HG02870 (cell line): ENCODE measurements around the gene HOXA4.

Experiments used
- ATAC-seq: cut with Tn5 transposase; IDR thresholded peaks from one replicate; pipeline ENCODE4 v1.9.1; 2021; ENCODE audit warnings: mild to moderate bottlenecking, moderate library complexity; ENCODE audit not compliant: unreplicated experiment

The HOXA4 gene

DNA sequence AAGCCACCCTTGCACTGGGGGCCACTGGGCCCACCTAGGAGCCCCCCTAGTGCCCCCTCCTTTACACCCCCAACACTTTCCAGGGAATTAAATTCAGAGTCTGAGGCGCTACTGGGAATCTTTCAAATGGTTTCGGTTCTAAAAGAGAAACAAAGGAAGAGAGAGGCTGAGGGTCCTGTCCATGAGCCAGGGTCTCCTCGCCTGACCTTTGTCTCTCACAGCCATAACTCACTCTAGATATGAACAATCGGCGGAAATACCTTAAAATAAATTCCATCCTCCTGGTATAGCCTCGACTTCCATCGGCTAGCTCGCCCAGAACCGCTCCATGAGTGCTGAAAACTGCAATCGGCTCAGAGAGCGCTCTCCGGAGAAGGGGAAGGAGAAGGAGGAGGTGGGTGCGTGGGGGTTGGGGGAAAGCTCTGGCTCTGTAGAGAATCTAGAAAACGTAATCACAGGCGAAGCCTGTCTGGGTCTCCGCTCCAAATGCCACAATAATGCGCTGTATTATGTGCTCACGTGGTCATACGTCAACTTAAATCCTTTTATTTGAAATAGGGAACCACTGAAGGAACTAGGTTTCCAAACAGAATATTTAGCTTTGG is 12.6 kb downstream of the HOXA4 start:
- no peak for ATAC-seq

DNA sequence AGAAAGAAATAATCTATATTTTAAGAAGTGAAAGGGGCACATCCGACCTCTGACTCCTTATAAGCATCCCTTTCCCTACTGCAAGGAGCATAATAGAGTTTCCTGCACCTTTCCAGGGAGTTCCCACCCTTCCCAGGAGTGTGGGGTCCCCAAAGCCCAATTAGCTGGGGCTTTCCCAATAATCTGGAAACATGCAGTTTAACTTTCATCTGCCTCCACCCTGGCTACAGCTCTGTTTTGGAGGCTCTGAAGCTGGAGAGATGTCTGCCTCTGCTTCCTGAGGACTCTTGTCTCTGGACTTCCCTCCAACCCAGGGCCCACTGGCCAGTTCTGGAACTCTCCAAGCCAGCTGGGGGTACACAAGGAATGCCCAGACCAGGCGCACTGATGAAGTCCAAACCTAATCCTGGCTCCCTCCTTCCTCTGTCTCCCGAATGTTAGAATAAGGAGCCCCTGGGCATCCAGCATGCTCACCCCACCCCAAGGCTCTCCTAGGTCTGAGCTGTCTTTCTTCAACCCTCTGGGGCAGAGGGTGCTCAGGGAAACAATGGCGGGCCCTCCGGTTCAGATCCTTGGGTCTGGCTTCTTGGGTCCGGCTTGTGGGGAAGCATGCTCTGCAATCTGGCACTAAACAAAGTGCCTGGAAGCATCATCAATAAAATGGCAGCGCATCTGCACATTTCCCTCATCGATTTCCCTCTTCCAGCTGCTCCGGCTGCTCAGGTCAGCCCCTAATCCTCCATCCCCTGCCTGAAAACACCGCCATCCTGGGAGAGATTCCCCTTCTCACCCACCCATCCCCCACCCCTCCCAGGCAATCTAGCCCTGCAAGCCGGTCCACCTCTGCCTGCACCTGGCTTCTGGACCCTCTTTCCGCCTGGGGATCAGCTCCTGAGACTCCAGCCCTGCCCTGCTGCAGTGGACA is 13.3 kb downstream of the HOXA4 start:
- no peak for ATAC-seq

DNA sequence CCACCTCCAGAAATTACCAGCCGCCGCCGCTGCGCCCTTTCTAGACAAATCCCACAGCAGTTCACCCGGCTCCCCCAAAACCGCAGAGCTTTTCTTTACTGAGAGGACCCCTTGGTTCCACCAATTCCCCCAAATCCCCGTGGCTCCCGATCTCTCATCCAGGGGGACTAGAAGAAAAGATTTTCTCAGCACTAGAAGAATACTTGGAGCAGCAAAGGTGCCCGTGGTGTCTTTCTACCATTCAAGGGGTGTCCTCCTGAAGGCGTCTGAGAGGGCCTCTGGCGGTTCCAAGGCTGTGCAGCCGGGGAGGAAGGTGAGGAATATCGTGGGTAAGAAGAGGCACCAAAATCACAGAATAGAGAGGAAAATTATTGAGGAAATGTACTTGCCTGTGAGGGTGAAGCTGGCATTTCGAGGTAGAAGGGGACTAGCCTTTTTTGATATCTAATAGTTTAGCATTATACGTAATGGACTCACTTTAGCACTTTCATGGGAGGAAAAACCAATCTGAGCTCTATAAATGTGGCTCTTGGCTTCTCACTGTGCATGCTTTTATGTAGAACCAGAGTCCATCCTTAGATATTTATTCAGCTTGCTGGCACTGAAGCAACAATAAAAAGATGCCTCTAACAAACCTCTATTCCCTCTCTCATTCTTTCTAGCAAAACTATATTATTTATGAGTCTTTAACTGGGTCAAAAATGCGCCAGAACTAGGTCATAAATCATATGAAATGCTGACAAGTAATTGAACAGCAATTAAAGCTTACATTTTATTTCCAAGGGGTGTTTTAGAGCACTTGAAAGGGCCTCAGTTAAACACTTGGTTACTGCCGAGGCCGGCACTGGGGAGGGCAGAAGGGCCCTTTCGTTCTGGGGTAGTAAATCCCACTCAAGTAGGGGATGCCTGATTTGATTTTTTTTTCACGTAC is 14.3 kb downstream of the HOXA4 start:
- no peak for ATAC-seq

DNA sequence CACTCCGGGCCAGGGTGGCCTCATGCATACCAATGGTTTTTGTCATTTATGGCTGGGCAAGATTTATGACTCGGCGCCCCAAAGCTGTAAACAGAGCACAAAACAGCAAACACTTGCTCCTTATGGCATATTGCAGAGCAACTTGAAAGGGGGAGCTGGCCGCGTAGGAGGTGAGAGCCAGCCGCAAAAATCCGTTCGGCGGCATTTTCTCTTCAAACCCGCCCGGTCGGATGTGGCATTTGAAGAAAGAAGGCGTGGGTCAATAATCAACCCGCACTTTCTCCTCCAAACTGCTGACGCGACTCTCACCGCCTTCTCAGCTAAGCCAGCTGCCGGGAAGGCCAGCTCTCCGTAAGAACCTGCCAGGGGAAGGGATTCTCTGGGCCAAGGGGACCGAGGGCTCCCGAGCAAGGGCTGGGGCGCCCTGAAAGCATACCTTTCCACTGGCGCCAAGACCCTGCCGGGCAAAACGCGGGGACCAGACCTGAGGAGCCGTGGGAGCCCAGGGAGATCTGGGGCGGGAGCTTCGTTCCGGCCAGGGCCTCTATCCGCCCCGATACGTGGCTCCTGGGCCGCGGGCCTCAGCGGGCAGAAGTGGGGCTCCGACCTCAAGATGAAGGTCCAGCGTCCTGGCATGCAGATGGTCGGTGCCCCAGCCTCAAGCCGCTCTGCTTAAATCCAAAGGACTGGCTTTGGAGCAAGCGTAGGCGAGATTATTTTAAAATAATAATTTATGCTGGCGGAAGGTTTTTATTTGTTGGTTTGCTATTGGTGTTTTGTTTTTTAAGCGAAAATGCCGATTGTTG is 15.1 kb downstream of the HOXA4 start:
- ATAC-seq = no peak

DNA sequence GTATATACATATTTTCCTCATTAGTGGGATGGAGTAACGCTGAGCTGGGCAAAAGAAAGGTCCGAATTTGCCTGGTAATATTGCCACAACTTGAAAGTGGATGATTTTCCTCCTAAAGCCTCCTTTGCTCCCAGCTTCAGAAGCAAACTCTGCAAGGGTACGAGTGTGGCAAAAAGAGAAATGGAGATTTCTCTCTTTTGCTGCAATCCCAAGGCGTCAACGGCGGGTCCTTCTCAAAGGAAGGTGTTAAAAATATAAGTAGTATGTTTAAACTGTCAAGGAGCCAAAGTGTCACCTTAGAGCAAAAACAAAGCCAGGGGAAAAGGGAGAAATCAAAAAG is 15.7 kb downstream of the HOXA4 start:
- no peak for ATAC-seq

DNA sequence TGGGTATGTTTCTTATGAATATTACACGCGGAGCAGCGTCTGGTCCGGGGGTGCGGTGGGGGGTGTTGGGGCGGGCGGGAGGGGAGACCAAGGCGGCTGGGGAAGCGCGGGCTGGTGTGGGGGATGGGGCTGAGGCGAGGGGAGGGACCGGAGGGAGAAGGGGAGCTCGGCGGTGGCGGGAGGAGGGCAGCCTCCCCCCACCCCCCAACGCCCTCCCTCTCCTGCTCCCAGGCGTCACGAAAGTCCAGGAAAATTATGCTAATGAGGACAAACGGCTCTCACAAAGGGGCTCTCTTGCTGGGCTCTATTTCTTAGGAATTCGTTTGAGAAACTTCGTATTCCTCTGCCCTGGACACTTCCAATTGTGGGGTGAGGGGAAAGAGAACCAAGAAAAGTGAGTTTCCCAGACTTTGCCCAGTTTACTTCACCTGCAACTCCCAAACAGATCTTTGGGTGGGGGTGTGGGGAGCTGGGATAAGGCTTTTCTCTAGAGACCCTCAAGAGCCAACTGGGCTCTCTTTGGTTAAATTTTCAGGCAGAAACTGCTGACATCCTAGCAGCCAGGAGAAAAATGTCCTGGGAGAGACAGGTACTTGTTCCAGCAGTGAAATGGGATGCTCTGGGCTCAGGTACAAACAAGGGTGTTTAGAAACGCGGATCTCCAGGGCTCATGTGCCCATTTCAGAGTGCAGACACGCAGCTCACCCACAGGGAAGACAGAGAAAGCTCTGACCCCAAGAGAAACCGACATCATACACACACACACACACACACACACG is 16.4 kb downstream of the HOXA4 start:
- no peak for ATAC-seq

DNA sequence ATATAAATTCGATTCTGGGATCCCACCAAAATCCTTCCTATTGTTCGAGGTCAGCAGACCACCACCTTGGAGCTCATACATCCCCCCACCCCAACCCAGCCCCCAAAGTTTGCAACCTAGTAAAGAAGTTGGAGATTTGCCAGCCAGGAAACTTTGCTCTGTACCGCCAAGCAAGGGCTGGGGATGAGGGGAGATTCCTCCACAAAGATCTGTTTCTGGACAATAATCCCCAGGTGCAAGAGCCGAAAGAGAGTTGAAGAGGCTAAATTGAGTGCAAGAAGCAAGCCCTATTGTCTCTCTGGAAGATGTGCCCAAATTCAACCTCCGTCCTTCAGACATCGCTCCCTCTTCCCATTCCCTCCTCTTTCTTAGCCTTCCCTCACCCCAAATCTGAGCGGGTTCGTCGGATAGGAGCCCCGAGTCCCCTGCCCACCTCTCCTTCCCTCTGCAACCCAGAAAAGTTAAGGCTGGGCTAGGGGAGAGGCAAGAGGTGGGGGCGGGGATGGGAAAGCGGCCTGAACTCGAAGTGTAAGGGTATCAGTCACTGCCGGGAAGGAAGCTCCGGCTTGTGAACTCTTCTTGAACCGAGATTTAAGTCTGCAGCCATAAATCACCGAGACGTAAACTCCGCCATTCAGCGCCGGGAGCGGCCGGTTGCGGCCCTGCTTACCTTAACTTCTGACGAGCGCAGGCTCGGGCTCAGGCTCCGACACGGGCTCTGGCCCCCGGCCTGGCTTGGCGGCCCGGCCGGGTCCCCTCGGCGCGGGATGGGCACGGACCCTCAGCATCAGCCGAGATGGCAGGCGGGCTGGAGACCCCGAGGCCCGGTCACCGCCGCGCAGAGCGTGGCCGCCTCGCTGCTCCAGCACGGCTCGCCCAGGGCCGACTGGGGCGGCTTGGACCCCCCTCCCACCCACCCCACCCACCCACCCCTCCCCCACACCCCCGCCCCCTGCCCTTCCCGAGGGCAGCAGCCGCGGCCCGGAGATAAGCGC is 17.3 kb downstream of the HOXA4 start:
- no peak for ATAC-seq

DNA sequence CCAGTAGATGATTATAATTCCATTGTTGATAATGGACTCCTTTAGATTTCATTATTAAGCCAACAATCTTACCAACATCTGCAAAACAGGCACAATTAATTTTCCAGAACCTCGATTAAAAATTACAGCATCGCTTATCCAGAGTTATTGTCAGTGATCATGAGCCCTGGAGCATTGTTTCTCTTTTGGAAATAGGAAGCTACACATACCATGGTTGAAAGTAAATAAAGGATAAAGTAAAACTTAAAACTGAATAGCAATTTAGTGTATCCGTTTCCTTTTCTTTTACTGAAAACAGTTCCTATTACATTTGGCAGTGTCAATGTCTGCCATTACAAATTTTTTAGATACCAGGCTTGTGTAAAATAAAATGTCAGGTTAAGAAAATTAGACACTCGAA is 18.2 kb downstream of the HOXA4 start:
- ATAC-seq = no peak

DNA sequence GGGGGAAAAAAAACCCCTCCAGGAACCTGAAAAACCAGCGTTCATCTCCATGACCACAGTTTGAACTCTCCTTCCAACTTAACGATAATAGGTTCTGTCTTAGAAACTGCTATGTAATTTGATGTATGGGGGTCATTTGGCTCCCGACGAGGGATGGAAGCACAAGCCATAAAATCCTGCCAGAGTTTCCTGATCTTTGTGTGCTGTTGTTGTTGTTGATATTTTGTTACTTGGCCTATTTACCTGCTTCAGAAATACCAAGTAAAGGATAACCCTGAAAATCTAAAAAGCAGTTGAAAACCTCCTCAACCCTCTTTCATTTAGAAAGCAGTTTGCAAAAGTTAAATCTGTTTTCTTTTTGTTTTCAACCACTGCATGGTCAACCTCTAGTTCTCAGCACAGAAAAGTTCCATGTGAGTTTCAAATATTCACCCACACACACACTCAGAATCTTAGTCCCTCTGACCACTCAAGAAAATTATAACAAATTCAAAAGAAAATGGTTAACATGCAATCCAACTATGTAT is 18.7 kb downstream of the HOXA4 start:
- no peak for ATAC-seq

DNA sequence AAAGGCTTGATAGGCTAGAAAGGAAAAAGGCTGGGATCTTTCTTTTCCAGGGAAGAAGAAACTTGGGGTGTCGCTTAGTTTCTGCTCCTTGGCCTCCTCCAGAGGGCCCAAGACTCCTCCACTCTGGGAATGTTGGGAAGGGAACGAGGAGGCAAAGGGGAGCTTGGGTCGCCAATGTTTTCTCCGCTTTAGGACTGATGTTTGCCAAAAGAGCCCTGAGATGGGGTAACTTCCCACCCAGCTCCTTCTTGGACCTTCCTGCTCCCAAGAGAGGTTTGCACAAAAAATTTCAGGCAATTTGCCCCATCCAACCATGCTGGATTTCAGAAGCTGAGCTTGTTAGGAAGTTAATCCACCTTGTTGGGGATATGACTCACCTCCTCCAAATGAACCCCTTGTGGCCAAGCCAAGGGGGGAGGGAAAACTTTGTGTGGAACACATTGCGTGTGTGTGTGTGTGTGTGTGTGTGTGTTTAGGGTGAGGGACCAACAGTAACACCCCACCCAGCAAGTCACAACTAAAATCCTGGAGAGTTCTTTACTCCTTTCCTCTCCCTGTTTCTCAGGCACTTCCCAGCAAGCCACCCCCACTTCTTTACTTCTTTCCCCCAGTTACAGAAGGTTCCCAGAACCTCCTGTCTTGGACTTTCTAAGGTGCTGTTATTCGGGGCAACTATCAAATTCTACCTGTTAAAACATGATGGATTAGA is 19.4 kb downstream of the HOXA4 start:
- ATAC-seq = no peak

DNA sequence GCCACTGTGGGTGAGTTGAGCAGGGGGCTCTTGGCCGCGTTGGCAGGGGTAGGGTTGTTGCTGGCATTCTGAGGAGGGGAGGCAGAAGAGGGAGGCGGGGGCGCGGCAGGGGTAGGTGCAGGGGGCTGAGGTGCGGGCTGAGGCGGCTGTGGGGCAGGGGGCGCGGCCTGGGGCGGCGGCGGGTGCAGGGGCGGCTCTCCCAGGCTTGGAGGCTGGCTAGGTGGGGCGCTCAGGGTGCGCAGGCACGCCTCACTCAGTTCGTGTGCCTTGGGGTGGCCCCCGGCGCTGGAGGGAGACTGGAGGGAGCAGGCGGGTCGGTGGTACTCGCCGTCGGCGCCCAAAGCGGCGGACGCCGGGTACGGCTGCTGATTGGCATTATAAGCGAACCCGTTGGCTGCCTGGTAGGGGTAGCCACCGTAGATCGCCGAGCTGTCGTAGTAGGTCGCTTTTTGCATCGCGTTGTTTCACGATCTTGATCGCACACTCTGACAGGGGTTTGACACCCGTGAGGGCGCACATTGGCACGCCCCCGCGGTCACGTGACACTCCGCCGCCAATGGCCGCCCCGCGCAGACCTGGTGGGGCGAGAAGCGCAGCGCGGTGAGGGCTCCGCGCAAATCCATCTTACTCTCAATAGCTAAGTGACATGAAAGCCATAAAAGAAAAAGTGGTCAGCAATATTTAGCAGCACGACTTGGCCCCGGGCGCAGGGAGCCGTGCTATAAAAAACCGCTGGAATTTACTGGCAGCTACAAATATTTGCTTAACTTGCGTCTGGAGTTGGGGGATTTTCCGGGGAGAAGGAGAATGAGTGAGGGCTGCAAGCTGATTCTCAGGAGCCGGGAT is 20.1 kb downstream of the HOXA4 start:
- ATAC-seq = no peak

DNA sequence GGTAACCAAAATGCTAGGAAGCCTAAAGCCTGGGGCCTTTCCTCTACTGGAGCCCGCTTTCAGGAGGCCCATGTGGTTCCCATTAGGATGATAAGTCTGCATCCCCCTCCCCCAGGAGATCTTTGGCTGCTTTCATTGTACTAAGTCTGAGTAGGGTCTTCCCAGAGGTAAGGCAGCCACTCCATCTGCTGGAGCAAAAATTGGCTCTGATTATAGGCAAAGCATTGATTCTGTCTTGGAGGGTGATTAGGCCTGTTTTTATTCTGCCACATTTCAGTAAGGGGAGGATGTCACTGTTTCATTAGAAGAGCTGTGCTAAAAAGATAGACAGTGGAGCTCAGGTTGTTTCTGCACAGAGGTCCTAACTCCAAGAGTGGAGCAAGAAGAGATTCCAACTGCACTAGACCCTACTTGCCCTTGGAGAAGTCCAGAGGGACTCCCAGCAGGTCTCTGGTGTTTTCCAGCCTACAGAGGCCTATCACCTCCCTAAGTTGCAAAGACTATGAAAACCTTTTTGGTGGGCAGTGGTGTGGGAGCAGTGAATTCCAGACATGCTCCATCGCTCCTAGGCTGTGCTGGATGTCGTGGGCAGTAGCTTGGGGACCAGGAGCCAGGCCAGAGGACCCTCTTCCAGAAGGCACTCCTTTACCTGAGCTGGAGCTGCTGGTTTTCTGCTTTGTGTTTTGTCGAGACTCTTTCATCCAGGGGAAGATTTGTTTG is 20.9 kb downstream of the HOXA4 start:
- ATAC-seq = no peak

DNA sequence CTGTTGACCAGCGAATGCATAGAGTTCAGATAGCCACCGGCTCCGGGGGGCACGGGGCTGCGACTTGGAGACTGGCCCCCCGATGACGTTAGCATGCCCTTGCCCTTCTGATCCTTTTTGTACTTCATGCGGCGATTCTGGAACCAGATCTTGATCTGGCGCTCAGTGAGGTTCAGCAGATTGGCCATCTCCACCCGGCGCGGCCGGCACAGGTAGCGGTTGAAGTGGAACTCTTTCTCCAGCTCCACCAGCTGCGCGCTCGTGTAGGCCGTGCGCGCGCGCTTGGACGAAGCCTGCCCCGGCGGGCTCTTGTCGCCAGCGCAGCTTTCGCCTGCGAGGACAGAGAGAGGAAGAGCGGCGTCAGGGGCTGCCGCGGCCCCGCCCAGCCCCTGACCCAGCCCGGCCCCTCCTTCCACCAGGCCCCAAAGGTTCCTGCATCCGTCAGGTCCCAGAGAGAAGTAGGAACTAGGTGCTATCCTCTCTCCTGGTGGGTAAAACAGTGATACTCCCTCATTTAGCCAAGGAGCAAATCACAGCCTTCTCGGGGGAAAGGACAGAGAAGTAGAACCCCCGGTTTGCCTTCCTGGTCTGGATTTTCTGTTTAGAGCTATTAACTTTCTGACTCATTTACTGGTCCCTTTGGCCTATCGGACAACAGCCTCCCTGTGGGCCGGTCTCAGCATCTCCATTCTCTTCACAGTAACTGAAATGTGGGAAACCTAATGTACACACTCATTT is 22.0 kb downstream of the HOXA4 start:
- ATAC-seq = no peak

DNA sequence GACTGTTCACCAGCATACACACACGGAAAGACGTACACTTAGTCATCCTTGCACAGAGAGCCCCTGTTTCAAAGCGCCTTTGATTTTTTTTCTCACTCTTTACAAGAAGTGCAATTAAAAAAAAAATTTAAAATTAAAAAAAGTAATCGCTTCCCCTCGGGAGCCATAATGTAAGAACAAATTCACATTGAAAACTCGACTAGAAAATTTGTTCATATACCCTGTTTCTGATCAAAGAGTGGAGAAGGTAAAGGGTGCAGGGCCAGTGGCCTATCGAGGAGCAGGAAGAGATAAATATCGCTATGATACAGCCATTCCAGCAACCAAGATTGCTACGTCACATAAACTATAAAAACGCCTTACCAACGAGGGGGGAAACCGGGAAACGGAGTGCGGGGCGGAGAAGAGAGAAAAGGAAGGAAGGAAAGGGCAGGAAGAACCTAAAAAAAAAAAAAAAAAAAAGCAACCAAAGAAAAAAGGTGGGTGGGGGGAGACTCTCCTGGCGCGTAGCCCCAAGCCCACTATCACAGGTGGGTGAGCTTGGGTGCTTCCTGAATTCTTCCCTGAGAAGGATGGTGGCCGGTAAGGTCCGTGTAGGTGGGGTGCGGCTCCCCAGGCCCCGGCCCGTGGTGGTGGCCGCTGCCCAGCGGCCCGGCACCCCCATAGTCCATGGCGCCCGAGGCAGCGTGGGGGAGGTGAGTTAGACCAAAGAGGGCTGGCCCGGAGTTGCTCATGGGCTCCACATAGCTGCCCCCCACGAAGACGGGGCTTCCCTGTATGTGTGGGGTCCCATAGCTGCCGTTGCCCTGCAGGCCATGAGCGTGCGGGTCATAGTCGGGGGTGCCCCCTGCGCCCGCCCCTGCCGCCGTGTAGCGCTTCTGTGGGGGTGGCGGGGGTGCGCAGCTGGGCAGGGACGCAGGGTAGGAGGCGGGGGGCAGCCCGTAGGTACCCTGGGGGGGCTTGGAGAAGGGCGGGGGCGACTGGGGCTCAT is 22.9 kb downstream of the HOXA4 start:
- ATAC-seq = no peak

DNA sequence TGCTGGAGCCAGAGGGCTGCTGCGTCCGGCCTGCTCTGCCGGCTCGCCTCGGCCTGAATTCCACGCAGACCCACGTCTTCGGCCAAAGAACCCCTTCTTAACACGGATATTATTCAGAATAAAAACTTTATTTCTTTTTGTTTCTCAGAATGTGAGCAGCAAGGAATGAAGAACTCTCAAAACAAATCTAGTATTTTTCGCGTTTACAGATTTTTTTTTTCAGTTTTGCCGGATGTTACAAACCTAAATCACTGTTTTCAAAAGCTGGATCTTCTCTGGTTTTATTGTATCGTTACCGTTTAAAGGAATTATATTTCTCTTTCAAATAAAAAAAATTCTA is 23.7 kb downstream of the HOXA4 start:
- no peak for ATAC-seq
